HepG2 (cell line): ENCODE results near the gene ENPP7. TPM values are rescaled to one million over a fixed set of nuclear protein-coding genes. Genes with fewer than 3 reads are reported as not detected.

ENCODE experiments used
- ATF2 ChIP-seq: sonication (generic); formaldehyde crosslinking; IDR thresholded peaks from 2 replicates; pipeline ENCODE4 v1.4.0; 2020; ENCODE audit warnings: missing genetic modification reagents
- ATF3 ChIP-seq: sonication (generic); formaldehyde crosslinking; IDR thresholded peaks from 2 replicates; pipeline ENCODE4 v1.4.0; 2020; ENCODE audit warnings: missing genetic modification reagents
- ELF4 ChIP-seq: sonication (generic); formaldehyde crosslinking; IDR thresholded peaks from 2 replicates; pipeline ENCODE4 v1.5.0; 2020; ENCODE audit warnings: missing genetic modification reagents, mild to moderate bottlenecking, moderate library complexity, borderline replicate concordance
- EP300 ChIP-seq, 3 experiments: sonication (generic) in 1 of 3; formaldehyde crosslinking in 1 of 3; IDR thresholded peaks; 2 replicates each; pipeline versions ENCODE4 v1.5.1 to v1.6.1; 2011 to 2020; ENCODE audit warnings: low read depth in 2 of 3, low read length in 2 of 3, borderline replicate concordance in 1 of 3, improper control_type of control experiment in 1 of 3, mild to moderate bottlenecking in 1 of 3, missing genetic modification reagents in 1 of 3, moderate library complexity in 1 of 3
- GMEB2 ChIP-seq: IDR thresholded peaks from 2 replicates; pipeline ENCODE4 v1.6.1; 2016; ENCODE audit warnings: missing biosample characterization, missing genetic modification reagents, low read depth
- HMG20A ChIP-seq: IDR thresholded peaks from 2 replicates; pipeline ENCODE4 v1.6.1; 2016; ENCODE audit warnings: borderline replicate concordance
- MEIS2 ChIP-seq: sonication (generic); formaldehyde crosslinking; IDR thresholded peaks from 2 replicates; pipeline ENCODE4 v1.9.0; 2021; ENCODE audit warnings: mild to moderate bottlenecking, missing genetic modification reagents
- NFYB ChIP-seq: sonication (generic); formaldehyde crosslinking; IDR thresholded peaks from 2 replicates; pipeline ENCODE4 v1.4.0; 2020; ENCODE audit warnings: missing genetic modification reagents
- PAXIP1 ChIP-seq: sonication (generic); formaldehyde crosslinking; conservative IDR thresholded peaks from 2 replicates; pipeline ENCODE4 v1.4.0; 2020; ENCODE audit warnings: mild to moderate bottlenecking, missing genetic modification reagents, moderate library complexity
- PHF5A ChIP-seq: IDR thresholded peaks from one replicate; pipeline ENCODE4 v1.6.1; 2018; ENCODE audit warnings: low read depth, missing genetic modification reagents; ENCODE audit not compliant: unreplicated experiment
- SNAI1 ChIP-seq: sonication (generic); formaldehyde crosslinking; IDR thresholded peaks from 2 replicates; pipeline ENCODE4 v1.5.0; 2020; ENCODE audit warnings: mild to moderate bottlenecking, missing genetic modification reagents, borderline replicate concordance
- TCF7 ChIP-seq: sonication (generic); IDR thresholded peaks from 2 replicates; pipeline ENCODE4 v1.6.1; 2016; ENCODE audit warnings: antibody characterized with exemption, low read depth
- TRIM24 ChIP-seq: sonication (generic); formaldehyde crosslinking; IDR thresholded peaks from 2 replicates; pipeline ENCODE4 v1.8.0; 2022; ENCODE audit warnings: mild to moderate bottlenecking, missing genetic modification reagents
- ZFX ChIP-seq: sonication (generic); formaldehyde crosslinking; IDR thresholded peaks from 2 replicates; pipeline ENCODE4 v1.4.0; 2020; ENCODE audit warnings: mild to moderate bottlenecking, low read depth, missing genetic modification reagents, moderate library complexity
- ZNF446 ChIP-seq: sonication (generic); formaldehyde crosslinking; IDR thresholded peaks from 2 replicates; pipeline ENCODE4 v1.5.0; 2020; ENCODE audit warnings: mild to moderate bottlenecking, missing genetic modification reagents
- ZNF530 ChIP-seq: sonication (generic); formaldehyde crosslinking; IDR thresholded peaks from 2 replicates; pipeline ENCODE4 v1.5.0; 2020; ENCODE audit warnings: low read depth, mild to moderate bottlenecking, missing genetic modification reagents
- ZNF558 ChIP-seq: sonication (generic); formaldehyde crosslinking; IDR thresholded peaks from 2 replicates; pipeline ENCODE4 v1.9.0; 2022; ENCODE audit warnings: mild to moderate bottlenecking, missing genetic modification reagents, borderline replicate concordance
- ZNF704 ChIP-seq: sonication (generic); formaldehyde crosslinking; IDR thresholded peaks from 2 replicates; pipeline ENCODE4 v1.8.1; 2023; ENCODE audit warnings: mild to moderate bottlenecking, inconsistent platforms, moderate library complexity, missing genetic modification reagents, borderline replicate concordance
- ZNF780A ChIP-seq: sonication (generic); formaldehyde crosslinking; IDR thresholded peaks from 2 replicates; pipeline ENCODE4 v1.8.0; 2022; ENCODE audit warnings: mild to moderate bottlenecking, missing genetic modification reagents, moderate library complexity
- ZNF816 ChIP-seq: sonication (generic); formaldehyde crosslinking; IDR thresholded peaks from 2 replicates; pipeline ENCODE4 v1.8.0; 2022; ENCODE audit warnings: missing genetic modification reagents, mild to moderate bottlenecking, borderline replicate concordance
- polyA plus RNA-seq, 8 experiments: library from polyadenylated mRNA; depleted of rRNA in 3 of 8; stranded (reverse) in 7 of 8; unstranded in 1 of 8; fragments of >200 nt; fragmentation: Illumina TruSeq in 4 of 8; extraction: Trizol in 4 of 8; gene quantifications; 2 replicates each; pipeline versions ENCODE4 v1.2.1 to v1.2.3, GENCODE V29; 2011 to 2016; ENCODE audit warnings: low read depth in 4 of 8, missing spikeins in 1 of 8, mixed read lengths in 1 of 8; ENCODE audit not compliant: insufficient read depth in 1 of 8
- total RNA-seq, 5 experiments: library from RNA; depleted of rRNA; stranded (reverse); fragments of >200 nt; fragmentation: Illumina TruSeq; extraction: Trizol; gene quantifications; 2 replicates each; pipeline ENCODE4 v1.2.3, GENCODE V29; 2016; ENCODE audit warnings: low read depth in 1 of 5

ENPP7 gene
- total and polyA plus RNA-seq, 2 of the 13 experiments (the other 11 are each of a cell fraction or from before 2014, with no cell fraction given) = 1.1 to 2.2 TPM

GRCh38 chr17:79776376-79777119, 45.8 kb downstream of the ENPP7 start (continued):
- peak; percentile 89 for TF ChIP-seq PAXIP1
- no peak for TF ChIP-seq ZNF558 (CRISPR knock-in tag)
- peak; percentile 26 for TF ChIP-seq PHF5A (CRISPR knock-in tag)
- TF ChIP-seq ATF3 (CRISPR knock-in tag) = no peak
- no peak for TF ChIP-seq ZNF446 (CRISPR knock-in tag)
- TF ChIP-seq GMEB2 = no peak
- TF ChIP-seq ZFX (CRISPR knock-in tag) = no peak
- peak; percentile 65 for TF ChIP-seq TCF7
- no peak for TF ChIP-seq ZNF530 (CRISPR knock-in tag)
- TF ChIP-seq HMG20A (CRISPR knock-in tag) = peak; percentile 58; the same call in 1 of the 2 replicates
- 0 out of 2 replicates have a peak, but pooled peaks have one; percentile 10 for TF ChIP-seq NFYB
- no peak for TF ChIP-seq ZNF704 (CRISPR knock-in tag)
- no peak for TF ChIP-seq SNAI1 (CRISPR knock-in tag)
- no peak for TF ChIP-seq TRIM24 (CRISPR knock-in tag)
- TF ChIP-seq EP300 (IDR thresholded peaks at IDR 0.05; ENCODE audit: low read depth in 2 of 2, low read length in 2 of 2) = peak in 1 of 2 experiments; percentile 78; a peak in 2 of 4 replicates
- TF ChIP-seq EP300 (CRISPR knock-in tag; IDR thresholded peaks at IDR 0.05; ENCODE audit: borderline replicate concordance) = no peak
- TF ChIP-seq MEIS2 (CRISPR knock-in tag) = peak; percentile 42; the same call in 1 of the 2 replicates
- TF ChIP-seq ZNF816 = peak; percentile 42; the same call in 1 of the 2 replicates
- no peak for TF ChIP-seq ZNF780A
- 0 out of 2 replicates have a peak, but pooled peaks have one; percentile 13 for TF ChIP-seq ELF4 (CRISPR knock-in tag)
- TF ChIP-seq ATF2 (CRISPR knock-in tag) = no peak
